Suppressor macrophage treated with lipopolysaccharide for 4 hours (primary cell): ENCODE measurements around the gene PRSS56.
"Not testable (repeated sequence)": the region's sequence is repeated elsewhere in the genome, so short reads cannot be mapped to it uniquely, and the experiment has no call there.

Experiments
- DNase-seq: peaks from one replicate; pipeline ENCODE4 v3.0.0-alpha.2; 2020

Gene PRSS56

GRCh38 chr2:232542715-232543467 is 22.7 kb downstream of the PRSS56 start:
- no peak for DNase-seq

GRCh38 chr2:232543491-232543890 is 23.3 kb downstream of the PRSS56 start:
- no peak for DNase-seq

- DNase-seq, result no peak
Measured at GRCh38 chr2:232543928-232544631, 23.9 kb downstream of the PRSS56 start.

- no peak for DNase-seq
Measured at GRCh38 chr2:232544674-232545073, 24.5 kb downstream of the PRSS56 start.

GRCh38 chr2:232545511-232546375 is 25.6 kb downstream of the PRSS56 start:
- DNase-seq, result no peak

- DNase-seq, result no peak
Measured at GRCh38 chr2:232547991-232548390, 27.8 kb downstream of the PRSS56 start.

GRCh38 chr2:232549655-232550353 is 29.6 kb downstream of the PRSS56 start:
- DNase-seq, result no peak

- DNase-seq, result peak; percentile 96
Measured at GRCh38 chr2:232550354-232551249, 30.4 kb downstream of the PRSS56 start, which contains the start of the genes EIF4E2 and TIGD1. Gene EIF4E2 (plus strand): TSS chr2:232550689. CDS start chr2:232550725, 36 bp downstream. Gene TIGD1 (minus strand): TSS chr2:232550557. CDS start chr2:232549882, 675 bp downstream.

- DNase-seq, result no peak
Measured at GRCh38 chr2:232551250-232551638, 31.1 kb downstream of the PRSS56 start.

GRCh38 chr2:232551776-232552175 is 31.6 kb downstream of the PRSS56 start:
- no peak for DNase-seq

- DNase-seq, result no peak
Measured at GRCh38 chr2:232556426-232556825, 36.2 kb downstream of the PRSS56 start.

GRCh38 chr2:232562515-232563151 is 42.4 kb downstream of the PRSS56 start:
- DNase-seq, result no peak

GRCh38 chr2:232563580-232563979 is 43.4 kb downstream of the PRSS56 start:
- no peak for DNase-seq

- no peak for DNase-seq
Measured at GRCh38 chr2:232567721-232568120, 47.5 kb downstream of the PRSS56 start.

GRCh38 chr2:232568161-232568560 is 48.0 kb downstream of the PRSS56 start:
- peak; percentile 61 for DNase-seq

GRCh38 chr2:232569541-232569940 is 49.4 kb downstream of the PRSS56 start:
- peak; percentile 21 for DNase-seq

GRCh38 chr2:232570481-232570880 is 50.3 kb downstream of the PRSS56 start:
- not testable (repeated sequence) for DNase-seq

GRCh38 chr2:232571026-232571474 is 50.9 kb downstream of the PRSS56 start:
- no peak for DNase-seq

- DNase-seq, result no peak
Measured at GRCh38 chr2:232573042-232573441, 52.9 kb downstream of the PRSS56 start.

GRCh38 chr2:232573771-232574435 is 53.7 kb downstream of the PRSS56 start:
- DNase-seq, result no peak
